ENCODE measurements around the gene SMS. TPM values are rescaled to one million over a fixed set of nuclear protein-coding genes. Genes with fewer than 3 reads are reported as not detected.

Gene SMS
- total RNA-seq, 4 donors from 2014 or later, result 44.6 to 74.3 (median 49.1) TPM

DNA sequence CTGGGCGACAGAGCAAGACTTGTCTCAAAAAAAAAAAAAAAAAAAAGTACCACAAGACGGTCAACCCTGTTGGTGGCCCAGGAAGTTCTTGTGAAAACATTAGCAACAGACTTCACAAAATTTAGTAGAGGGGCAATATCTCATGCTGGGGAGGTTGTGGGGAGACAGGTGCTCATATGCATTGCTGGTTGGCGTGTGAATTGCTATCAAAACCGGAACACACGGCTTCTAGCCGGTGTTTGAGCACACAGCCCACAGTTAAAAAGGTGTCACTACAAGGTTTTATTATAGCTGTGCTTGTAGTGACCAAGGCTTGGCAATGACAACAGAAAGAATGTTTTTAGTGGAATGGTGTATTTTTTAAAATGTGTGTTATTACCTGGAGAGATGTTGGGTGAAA lies 41.8 kb downstream of the SMS start:
- TF ChIP-seq, protein P1, sequence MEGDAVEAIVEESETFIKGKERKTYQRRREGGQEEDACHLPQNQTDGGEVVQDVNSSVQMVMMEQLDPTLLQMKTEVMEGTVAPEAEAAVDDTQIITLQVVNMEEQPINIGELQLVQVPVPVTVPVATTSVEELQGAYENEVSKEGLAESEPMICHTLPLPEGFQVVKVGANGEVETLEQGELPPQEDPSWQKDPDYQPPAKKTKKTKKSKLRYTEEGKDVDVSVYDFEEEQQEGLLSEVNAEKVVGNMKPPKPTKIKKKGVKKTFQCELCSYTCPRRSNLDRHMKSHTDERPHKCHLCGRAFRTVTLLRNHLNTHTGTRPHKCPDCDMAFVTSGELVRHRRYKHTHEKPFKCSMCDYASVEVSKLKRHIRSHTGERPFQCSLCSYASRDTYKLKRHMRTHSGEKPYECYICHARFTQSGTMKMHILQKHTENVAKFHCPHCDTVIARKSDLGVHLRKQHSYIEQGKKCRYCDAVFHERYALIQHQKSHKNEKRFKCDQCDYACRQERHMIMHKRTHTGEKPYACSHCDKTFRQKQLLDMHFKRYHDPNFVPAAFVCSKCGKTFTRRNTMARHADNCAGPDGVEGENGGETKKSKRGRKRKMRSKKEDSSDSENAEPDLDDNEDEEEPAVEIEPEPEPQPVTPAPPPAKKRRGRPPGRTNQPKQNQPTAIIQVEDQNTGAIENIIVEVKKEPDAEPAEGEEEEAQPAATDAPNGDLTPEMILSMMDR (IDR thresholded peaks at IDR 0.05; ENCODE audit: low read depth), result no peak

GRCh38 chrX:21985332-21985777 lies 44.8 kb downstream of the SMS start:
- TF ChIP-seq, protein P1 (IDR thresholded peaks at IDR 0.05; ENCODE audit: low read depth), result no peak

GRCh38 chrX:21986596-21986995 lies 46.1 kb downstream of the SMS start:
- TF ChIP-seq, protein P1 (IDR thresholded peaks at IDR 0.05; ENCODE audit: low read depth), result no peak

GRCh38 chrX:21989384-21989783 lies 48.9 kb downstream of the SMS start:
- TF ChIP-seq, protein P1 (IDR thresholded peaks at IDR 0.05; ENCODE audit: low read depth), result no peak

GRCh38 chrX:21990832-21991231 lies 50.3 kb downstream of the SMS start:
- TF ChIP-seq, protein P1 (IDR thresholded peaks at IDR 0.05; ENCODE audit: low read depth), result no peak

- TF ChIP-seq, protein P1 (IDR thresholded peaks at IDR 0.05; ENCODE audit: low read depth), result no peak
Measured at GRCh38 chrX:21991504-21991903, 51.0 kb downstream of the SMS start.

- TF ChIP-seq, protein P1 (IDR thresholded peaks at IDR 0.05; ENCODE audit: low read depth), result no peak
Measured at GRCh38 chrX:21993265-21993664, 52.8 kb downstream of the SMS start.
